ENCODE results near the gene INSRR. TPM values are rescaled to one million over a fixed set of nuclear protein-coding genes. Genes with fewer than 3 reads are reported as not detected.

The INSRR gene
- total RNA-seq, 4 donors from 2014 or later: not detected

DNA sequence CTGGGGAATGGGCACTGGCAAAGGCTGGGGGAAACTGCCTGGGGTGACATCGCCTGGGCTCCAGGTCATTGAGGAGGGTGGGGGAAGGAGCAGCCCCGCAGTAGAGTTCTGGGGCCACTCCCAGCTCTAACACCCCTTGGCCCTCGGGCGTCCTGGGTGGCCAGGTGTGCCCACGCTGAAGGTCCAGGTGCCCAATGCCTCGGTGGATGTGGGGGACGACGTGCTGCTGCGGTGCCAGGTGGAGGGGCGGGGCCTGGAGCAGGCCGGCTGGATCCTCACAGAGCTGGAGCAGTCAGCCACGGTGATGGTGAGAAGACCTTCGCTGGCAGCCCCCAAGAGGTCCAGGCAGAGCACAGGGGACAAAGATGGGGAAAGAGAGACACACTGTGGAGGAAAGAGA lies 9.4 kb upstream of the INSRR start:
- intact Hi-C loops (cut with DNase I): no loop called here
- Histone ChIP-seq H3K4me1 (no peaks in the 10 kb centered on the region), H3K36me3 (no peaks in the 10 kb centered on the region), H3K27ac (replicated peaks in 1 of 4) (no peak overlapping the region), H3K27me3 (peaks cover 0 to 50% (median under 1%) of the 10 kb centered on the region in 4 donors), H3K9me3 (no peaks in the 10 kb centered on the region), H3K4me3 (no peak overlapping the region)
- no peak for TF ChIP-seq POLR2A (IDR thresholded peaks at IDR 0.05; ENCODE audit: low read depth)
- no peak for TF ChIP-seq EP300 (IDR thresholded peaks at IDR 0.05)
- DNase-seq (ENCODE audit: extremely low spot score): no peak
- WGBS: 69% methylated on average over 7 of the region's 13 CpGs

DNA sequence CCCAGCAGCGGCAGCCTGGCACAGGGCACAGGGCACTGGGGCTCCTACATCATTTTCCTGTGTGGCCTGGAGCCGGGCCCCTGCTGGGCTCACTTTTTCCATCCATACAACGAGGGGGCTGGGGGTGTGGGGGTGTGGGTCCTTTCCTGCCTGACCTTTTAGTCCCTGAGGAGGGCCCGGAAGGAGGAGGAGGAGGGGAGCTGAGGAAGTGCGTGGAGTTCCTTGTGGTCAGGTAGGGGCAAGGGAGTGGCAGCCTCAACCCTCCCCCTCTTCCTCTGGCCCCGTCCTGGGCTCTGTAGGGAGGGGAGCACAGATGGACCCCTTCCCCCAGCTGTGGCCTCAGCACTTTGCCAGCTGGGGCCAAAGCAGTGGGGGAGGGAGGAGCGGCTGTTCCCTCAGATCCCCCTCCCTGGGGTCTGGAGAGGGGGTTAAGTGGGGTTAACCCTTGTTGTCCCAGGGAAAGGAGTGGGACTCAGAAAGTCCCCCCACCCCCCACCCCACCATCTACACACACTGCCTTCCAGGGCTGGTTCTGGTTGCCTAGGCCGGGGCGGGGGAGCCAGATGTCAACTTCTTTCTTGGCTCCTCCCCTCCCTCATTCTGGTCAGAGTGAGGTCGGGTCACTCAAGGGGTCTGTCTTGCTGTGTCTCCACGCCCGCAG lies 7.5 kb upstream of the INSRR start:
- WGBS: 50% methylated on average over 9 of the region's 12 CpGs
- intact Hi-C loops (cut with DNase I): no loop called here
- no peak overlapping the region for H3K4me3 ChIP-seq

GRCh38 chr1:156865865-156866248 lies 6.9 kb upstream of the INSRR start:
- intact Hi-C loops (cut with DNase I): no loop called here

More for the DNA sequence above, 7.5 kb upstream of the INSRR start:
- H3K9me3 ChIP-seq: no peaks in the 10 kb centered on the region
- peaks cover 0 to 69% (median 12%) of the 10 kb centered on the region in 4 donors for H3K27me3 ChIP-seq
- TF ChIP-seq EP300 (IDR thresholded peaks at IDR 0.05) (no peak), POLR2A (IDR thresholded peaks at IDR 0.05; ENCODE audit: low read depth) (no peak), POLR2AphosphoS5 (IDR thresholded peaks at IDR 0.05) (no peak), CTCF (IDR thresholded peaks at IDR 0.05) (no peak)
- DNase-seq (ENCODE audit: extremely low spot score): no peak
- H3K4me1 ChIP-seq: no peaks in the 10 kb centered on the region
- no peak overlapping the region for H3K27ac ChIP-seq (replicated peaks in 1 of 4)
- no peaks in the 10 kb centered on the region for H3K36me3 ChIP-seq

GRCh38 chr1:156865258-156865657 lies 6.3 kb upstream of the INSRR start:
- WGBS: 78% methylated on average over 9 of the region's 9 CpGs
- no peak overlapping the region for H3K4me3 ChIP-seq
- H3K27me3 ChIP-seq: peaks cover 0 to 80% (median 23%) of the 10 kb centered on the region in 4 donors
- no peak for TF ChIP-seq CTCF (IDR thresholded peaks at IDR 0.05)
- TF ChIP-seq EP300 (IDR thresholded peaks at IDR 0.05): no peak
- no peak for TF ChIP-seq POLR2AphosphoS5 (IDR thresholded peaks at IDR 0.05)
- TF ChIP-seq POLR2A (IDR thresholded peaks at IDR 0.05; ENCODE audit: low read depth): no peak
- intact Hi-C loops (cut with DNase I): no loop called here
- no peak for DNase-seq (ENCODE audit: extremely low spot score)
- peaks cover 10 to 11% (median 11%) of the 10 kb centered on the region in 4 donors for H3K4me1 ChIP-seq
- no peak overlapping the region for H3K27ac ChIP-seq (replicated peaks in 1 of 4)
- H3K36me3 ChIP-seq: no peaks in the 10 kb centered on the region
- no peaks in the 10 kb centered on the region for H3K9me3 ChIP-seq

More at GRCh38 chr1:156865865-156866248, 6.9 kb upstream of the INSRR start:
- TF ChIP-seq CTCF (IDR thresholded peaks at IDR 0.05) (no peak), POLR2AphosphoS5 (IDR thresholded peaks at IDR 0.05) (no peak), EP300 (IDR thresholded peaks at IDR 0.05) (no peak), POLR2A (IDR thresholded peaks at IDR 0.05; ENCODE audit: low read depth) (no peak)
- Histone ChIP-seq H3K27ac (replicated peaks in 1 of 4) (no peak overlapping the region), H3K4me1 (peaks cover 4 to 5% (median 5%) of the 10 kb centered on the region in 4 donors), H3K4me3 (no peak overlapping the region), H3K36me3 (no peaks in the 10 kb centered on the region), H3K9me3 (no peaks in the 10 kb centered on the region), H3K27me3 (peaks cover 0 to 74% (median 18%) of the 10 kb centered on the region in 4 donors)
- WGBS: 84% methylated on average over 4 of the region's 4 CpGs
- DNase-seq (ENCODE audit: extremely low spot score): no peak

GRCh38 chr1:156864796-156865195 lies 5.9 kb upstream of the INSRR start:
- no peaks in the 10 kb centered on the region for H3K9me3 ChIP-seq
- H3K4me1 ChIP-seq: peaks cover 15 to 16% (median 16%) of the 10 kb centered on the region in 4 donors
- H3K27ac ChIP-seq (replicated peaks in 1 of 4): no peak overlapping the region
- no CpG with 5 or more reads among the region's 4 CpGs for WGBS
- H3K4me3 ChIP-seq: no peak overlapping the region
- TF ChIP-seq EP300 (IDR thresholded peaks at IDR 0.05) (no peak), POLR2AphosphoS5 (IDR thresholded peaks at IDR 0.05) (no peak), POLR2A (IDR thresholded peaks at IDR 0.05; ENCODE audit: low read depth) (no peak), CTCF (IDR thresholded peaks at IDR 0.05) (no peak)
- DNase-seq (ENCODE audit: extremely low spot score): no peak
- intact Hi-C loops (cut with DNase I): loop anchor here (5.0 kb wide), 1 partner anchor 52 kb away; no protein-coding TSS in a partner anchor
- H3K36me3 ChIP-seq: no peaks in the 10 kb centered on the region
- peaks cover 0 to 85% (median 25%) of the 10 kb centered on the region in 4 donors for H3K27me3 ChIP-seq

All from esophagus muscularis mucosa (tissue), 4 donors.